NCI-H1105 (cell line): Measurements from ENCODE around the gene THSD4.

Source experiments
- DNase-seq: peaks from one replicate; lab custom pipeline; 2025; lab: John Stamatoyannopoulos, UW

Gene THSD4

DNA sequence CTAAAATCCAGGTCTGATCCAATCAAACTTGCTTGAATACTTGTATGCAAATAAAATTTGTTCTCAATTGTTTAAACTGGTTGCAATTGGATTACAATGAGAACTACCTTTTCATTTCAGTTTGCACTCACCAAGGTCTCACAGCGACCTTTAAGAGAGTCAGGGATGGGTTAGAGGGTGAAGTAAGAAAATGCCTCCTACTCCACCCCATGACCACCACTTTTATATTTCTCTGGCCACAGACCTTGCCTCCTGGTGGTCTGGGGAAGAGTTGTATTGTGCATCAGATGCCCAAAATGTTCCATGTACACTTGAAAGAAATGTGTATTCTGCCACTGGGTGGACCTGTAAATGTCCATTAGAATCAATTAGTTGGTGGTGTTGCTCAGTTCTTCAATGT is 16.4 kb upstream of the THSD4 start:
- DNase-seq = no peak

DNA sequence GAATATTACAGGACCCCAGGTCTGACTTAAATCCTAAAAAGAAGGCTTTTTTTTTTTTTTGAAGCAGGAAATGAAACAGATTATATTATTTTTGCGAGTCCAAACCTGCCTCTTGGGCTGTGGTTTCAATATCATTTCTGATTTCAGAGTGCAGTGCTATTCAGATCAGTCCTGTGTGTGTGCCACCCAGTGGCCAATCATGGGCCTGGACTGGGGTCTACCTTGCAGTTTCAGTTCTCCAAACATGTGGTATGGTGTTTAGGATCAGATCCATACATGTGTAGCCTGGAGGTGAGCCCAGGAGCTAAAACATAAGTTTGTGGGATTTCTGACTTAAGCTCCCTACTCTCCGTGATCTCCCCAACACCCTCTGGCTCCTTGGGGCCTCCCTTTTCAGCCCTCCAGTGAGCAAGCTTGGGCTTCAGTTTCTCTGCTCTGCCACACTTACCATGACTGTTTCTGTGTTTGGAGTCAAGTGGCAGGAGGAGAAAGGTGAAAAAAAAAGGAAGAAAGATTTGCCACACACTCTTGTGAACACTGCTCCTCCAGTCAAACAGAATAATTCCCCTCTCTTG is 12.1 kb upstream of the THSD4 start:
- peak; percentile 11 for DNase-seq

DNA sequence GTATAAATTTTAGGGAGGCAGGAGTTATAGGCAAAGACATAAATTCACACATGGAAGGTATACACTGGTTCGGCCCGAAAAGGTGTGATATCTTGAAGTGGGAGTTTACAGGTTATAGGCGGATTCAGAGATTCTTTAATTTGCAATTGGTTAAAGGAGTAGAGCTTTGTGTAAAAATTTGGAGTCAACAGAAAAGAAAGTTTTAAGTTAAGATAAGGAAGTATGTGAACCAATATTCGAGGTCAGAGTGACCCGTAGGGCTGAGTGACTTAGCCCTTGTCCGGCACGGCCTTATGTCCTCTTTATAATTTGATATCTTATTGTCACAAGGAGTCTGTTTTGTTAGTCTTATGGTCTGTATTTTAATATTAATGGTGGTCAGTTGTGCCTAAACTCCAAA is 10.6 kb upstream of the THSD4 start:
- no peak for DNase-seq

DNA sequence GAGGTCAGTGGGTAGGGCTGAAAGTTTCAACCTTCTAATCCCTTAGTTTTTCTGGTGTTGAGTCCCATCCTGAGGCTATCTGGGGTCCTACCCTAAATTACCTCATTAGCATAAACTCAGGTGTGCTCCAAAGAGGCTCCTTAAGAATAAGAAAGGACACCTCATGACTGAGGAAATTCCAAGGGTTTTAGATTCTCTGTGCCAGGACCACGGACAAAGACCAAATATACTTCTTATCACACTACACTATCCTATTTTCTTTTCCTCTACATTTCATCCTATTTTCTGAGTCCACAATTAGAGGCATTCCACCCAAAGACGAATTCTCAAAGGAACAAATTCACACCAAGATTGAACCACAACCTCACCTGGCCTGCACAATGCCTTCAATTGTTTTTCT is 9.8 kb upstream of the THSD4 start:
- DNase-seq = no peak

DNA sequence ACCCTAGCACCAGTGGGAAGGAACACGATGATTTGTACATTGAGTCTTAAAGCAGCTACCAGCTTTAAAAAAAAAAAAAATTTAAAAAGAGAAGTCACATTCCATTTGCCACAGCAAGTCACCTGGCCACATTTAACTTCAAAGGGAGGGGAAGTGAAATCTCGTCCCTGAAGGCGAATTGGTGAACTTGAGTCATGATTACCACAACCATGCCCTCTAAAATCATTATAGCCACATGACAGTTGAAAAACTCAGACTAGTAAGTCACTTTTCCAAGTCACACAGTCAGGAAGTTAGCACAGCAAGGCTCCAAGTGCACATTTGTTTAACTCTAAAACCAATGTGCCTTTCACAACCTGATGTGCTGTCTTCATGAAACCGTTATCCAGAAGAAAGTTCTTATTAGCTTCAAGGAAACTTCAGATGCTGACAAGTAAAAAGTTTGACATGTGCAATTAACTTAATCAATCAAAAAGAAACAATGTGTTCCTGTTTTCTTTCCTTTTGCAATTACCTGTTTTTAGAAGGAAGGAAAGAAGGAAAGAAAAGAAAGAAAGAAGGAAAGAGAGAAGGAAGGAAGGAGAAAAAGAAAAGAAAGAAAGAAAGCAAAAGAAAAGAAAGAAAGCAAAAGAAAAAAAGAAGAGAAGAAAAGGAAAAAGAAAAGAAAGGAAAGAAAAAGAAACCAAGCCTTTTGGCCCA is 8.3 kb upstream of the THSD4 start:
- no peak for DNase-seq

DNA sequence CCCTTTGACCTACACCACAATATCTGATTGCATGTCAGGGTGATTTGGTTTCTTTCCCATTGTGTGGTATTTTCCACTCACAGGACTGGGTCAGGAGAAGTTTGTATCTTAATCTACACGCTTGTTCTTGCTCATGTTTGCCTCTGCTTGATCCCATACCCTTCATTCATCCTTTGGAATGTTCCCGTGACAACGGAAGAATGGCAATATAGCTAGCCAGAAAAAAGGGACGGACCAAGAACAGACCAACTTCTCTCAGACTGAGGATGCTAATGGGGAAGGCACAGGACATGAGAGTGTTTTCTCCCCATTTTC is 7.8 kb upstream of the THSD4 start:
- no peak for DNase-seq

DNA sequence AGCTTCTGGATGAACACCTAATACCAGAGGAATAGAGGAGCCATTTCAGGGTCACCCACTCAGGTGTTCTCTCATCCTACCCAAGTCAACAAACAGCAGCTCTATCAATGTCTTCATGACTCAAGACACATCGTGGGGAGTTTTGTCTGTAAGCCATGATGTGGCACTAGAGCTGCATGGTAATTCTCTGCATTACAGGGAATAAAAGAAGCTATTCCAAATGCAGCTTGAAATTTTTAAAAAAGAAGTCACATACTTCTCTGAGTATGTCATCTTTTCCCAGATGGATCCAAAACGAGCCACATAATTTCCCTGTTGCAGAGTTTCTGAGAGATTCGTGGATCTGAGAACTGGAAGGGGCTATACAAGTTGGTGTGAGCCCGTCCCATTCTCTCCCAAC is 6.1 kb upstream of the THSD4 start:
- DNase-seq = no peak

DNA sequence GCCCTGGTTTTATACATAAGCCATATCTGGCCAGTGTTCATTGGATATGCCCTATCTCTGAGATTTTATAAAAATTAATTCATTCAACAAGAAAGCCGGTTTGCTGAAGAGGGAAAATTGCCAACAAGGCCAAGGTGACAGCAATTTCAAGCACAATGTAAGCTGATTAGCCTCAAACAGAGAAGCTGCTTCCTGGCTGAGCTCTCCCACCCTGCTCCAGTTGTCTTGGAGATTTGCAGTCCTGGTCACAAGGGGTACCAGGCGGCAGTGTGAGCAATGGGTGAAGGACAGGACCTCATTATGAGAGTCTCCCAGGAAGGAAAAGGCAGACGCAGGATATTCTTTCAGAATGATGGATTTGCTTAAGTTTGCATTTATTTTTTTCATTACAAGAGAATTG is 5.4 kb upstream of the THSD4 start:
- DNase-seq = no peak

DNA sequence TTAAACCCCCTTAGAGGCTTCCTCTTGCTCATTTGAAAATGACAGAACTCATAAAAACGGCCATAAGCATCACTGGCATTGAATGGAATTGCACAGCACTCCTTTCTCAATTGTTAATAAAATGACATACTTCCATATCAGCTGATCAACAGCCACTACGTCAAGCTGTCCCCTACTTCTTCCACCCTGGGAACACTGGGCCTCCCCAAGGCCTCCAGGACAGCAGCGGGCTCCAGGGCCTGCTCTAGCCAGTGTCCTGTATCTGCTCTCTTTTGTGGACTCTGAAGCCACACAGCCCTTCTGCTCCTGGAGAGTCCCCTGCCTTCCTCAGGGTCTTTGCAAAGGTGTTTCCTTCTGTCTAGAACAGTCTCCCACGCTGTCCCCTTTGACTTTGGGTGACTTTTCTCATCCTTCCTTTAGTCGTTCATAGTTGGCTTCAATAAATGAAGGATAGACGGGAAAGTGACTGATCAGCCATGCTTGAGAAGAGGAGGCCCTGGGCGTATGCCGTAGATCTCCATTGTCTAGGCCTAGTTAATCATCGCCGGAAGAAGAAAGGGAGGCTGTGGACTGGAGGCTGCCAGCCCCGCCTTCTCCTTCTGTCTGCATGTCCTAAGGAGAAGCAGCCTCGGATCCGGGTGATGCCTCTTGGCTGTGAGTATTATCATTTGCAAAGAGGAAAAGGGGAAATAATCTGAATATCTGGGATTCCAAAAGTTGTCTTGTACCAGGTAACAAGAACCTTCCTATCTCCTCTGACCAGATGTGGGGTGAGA is 4.7 kb upstream of the THSD4 start:
- DNase-seq = no peak

DNA sequence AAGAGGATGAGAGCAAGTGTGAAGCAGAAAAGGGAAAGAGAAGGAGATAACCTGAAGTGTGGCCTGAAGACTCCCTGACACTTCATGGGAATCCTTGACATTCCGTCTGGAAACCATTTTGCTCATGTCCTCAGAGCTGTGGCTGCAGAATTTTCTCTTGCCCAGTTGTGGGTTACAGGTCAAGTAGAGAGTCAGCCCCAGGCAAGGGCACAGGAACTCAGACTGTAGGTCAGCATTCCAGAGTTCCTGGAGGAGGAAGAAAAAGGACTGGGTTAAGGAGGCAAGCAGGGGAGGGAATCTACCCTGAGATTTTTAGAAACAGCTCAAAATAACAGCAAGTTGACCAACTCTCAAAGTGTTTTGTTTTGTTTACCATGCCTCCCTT is 4.1 kb upstream of the THSD4 start:
- no peak for DNase-seq

DNA sequence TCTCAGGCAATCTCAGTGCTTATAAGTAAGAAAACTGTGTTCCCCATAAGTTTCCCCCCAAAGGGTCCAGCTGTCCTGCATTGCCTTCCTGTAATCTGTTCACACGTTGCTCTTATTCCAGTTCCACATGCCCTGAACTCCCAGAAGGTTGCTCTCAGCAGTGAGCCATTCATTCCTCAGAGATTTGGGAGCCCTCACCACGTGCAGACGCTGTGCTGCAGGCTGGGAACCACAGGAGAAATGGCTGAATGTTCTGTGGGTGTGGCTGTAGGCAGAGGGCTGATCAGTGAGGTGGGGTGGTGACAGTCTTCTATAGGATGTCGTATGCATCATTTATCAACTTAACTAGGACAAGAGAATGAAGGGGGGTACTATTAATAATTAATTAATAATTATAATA is 3.3 kb upstream of the THSD4 start:
- no peak for DNase-seq

DNA sequence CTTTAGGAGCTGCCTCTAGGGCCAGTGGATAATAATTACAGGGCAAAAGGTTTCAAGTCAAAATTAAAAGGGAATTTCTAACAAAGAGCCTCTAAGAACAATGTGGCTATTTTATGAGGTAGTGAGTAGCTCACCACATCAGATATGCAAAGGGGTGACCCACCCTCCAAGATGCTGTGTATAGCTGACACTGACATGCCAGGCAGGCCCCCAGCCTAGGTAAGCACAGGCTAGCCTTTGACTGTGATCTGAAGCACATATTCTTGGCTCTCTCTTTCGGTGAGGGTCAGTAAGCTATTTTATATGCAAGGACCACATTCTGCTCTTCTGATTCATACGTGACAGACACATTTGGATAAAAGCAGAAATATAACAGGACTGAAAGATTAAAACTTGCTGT is 2.8 kb upstream of the THSD4 start:
- no peak for DNase-seq

DNA sequence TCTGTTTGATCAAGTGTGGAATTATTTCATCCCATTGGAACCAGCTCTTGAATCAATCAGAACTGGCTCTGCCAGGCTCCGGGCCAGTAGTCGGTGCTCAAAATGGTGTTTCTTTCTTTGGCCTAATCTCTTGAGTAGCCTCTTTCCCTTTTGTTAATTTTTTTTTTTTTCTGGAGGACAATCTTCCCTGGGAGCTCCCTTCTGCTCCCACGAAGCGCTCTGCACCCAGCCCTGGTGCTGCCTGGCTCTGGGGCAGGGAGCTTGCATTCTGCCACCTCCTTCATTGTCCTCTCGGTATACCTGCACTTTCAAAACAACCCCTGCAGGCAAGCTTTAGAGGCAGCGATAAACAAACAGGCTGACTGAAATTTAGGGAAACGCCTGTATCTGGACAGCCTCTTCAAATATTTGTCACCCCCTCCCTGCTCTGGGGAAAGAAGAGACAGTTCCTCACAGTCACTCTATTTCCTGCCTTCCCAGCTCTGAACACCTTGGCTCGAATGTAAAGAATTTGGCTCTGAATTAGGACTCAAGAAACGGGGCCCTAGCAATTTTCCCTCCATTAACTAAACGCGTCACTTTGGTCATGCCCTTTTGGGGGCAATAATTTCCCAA is 1.1 kb upstream of the THSD4 start:
- DNase-seq = no peak

DNA sequence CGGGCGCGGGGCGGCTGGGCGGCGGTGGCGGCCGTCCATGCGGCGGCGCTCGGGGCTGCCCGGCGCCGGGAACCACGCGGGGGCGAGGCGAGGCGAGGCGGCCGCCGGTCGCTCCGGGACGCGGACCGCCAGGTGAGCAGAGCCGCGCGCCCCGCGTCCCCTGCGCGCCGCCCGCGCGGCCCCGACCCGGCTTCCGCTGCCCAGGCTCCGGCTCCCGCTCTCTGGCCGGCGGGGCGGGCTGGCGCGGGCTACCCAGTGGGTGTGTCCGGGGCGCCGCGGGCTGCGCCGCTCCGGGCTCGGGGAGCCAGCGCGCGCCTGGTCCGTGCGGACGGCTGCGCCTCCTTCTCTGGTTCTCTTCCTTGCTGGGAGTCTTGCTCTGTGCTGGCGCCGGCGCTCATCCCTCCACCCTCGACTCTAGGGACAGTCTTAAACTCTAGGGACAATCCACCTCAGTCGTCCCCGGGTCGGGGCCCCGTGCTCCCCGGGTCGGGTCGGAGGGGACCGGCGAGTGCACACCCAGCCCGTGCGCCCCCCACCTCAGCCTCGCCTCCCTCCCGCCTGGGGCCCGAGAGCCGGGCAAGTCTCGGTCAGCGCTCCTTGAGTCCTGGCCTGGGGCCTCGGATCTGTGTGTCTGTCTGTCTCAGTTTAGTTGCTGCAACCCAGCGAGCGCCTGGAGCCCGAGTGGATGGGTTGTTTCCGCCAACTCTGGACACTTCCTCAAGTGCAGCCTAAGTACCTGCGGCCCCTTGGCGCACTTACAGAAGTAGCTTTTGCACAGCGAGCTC is 488 bp downstream of the THSD4 start:
- no peak for DNase-seq

DNA sequence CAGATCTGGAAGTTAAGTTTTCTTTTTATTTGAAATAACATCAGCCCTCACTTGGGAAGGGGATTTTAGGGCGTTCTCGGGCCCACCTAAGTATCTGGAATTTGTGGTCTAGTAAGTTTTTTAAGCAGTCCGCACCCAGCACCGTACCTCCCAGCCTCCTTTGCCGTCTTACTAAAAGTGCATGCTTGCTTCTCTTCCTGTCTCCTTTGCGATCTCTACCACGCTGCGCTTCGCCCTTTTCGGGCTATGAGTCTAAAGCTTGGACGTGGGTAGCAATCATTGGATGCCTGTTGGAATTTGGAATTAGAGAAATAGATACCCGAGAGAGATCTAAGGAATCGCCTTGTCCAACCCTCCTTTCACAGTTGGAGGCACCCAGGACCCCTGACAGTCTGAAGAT is 1.1 kb downstream of the THSD4 start:
- no peak for DNase-seq

DNA sequence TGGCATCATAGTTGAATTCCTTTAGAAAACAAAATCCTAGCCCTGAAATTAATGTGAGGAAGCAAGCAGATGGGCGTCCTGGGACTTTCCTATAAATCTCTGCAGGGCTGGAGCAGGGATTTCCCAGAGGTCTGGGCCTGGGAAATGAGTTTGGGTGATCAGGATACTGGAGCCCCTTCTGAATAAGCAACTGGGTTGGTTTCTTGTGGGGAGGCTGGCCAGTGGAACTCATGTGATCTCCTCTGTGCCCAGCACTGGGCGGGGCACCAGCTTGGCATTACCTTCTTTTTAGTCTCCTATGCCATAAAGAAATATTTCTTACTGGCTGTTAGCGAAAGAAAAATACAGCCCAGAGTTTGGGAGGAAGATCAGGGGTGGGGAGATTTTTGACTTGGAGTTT is 1.7 kb downstream of the THSD4 start:
- DNase-seq = no peak

DNA sequence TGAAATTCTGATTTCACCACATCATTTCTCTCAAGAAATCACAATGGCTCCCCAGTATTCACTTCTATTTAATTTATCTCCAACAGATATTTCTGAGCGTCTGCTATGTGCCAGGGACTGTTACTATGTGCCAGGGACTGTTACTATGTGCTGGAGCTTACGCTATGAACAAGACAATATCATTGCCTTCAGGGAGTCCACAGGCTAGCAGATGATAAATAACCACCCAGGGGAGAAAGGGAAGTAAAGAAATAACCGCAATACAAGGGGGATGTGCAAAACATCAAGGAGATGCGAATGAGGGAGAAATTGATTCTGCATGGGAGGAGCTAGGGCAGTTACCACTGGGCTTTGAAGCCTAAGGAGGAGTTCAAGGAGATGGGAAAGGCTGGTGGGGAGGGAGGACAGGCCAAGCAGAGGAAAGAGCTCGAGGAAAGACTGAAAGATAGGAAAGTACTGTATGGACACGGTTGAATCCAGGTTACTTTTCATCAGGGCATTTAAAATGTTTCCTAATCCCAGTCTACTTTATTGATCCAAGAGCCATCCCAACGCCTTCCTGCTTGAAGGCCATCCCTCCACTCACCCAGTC is 2.5 kb downstream of the THSD4 start:
- no peak for DNase-seq

DNA sequence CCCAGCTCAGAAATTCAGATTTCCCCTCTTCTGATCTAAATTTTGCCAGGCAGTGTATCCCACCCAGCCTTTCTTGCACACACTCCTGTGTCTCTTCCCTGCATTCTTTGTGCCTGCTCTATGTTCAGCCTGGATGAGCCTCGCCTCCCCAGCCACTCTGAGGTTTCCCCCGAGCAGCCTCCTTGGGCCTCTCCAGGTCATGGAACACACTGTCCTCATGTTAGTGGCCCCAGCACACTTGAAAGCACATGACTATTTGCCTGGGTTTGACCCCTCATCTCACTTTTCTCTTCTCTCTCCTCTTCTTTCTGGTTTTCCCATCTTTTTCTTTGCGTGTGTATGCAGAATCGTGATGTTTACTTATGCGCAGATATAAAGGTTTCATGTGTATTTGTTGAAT is 3.1 kb downstream of the THSD4 start:
- DNase-seq = no peak

DNA sequence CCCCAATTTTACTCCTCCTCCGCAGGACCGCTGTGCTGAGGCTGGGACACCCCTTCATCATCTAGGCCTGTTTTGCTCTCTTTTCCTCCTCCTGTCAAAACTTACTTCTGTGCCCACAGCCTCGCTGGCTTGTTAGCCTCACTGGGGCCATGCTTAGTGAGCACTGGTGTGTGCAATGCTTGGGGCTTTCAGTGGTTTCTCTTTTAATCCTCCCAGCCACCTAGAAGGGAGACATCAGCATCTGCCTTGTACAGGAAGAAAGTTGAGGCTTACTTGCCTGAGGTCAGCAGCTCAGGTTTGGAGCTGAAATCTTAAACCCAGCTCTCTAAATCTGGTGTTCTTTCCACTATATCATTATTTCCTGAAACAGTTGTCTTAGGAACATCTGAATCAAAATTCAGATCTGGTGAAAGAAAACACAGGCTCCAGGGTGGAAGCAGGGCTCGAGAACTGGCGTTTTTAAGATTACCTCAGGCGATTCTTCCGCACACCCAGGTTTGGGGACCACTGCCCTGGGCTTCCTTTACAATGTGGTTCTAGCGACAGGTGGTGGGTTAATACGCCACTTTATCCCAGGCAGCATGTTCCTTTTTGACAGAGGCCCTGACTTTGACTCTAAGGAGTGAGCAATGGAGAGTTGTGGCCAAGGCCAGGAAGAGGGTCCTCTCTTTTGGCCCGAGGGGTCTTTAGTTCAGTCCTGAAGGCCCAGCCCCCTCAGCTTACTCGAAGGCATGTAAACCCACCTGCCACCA is 3.8 kb downstream of the THSD4 start:
- no peak for DNase-seq

DNA sequence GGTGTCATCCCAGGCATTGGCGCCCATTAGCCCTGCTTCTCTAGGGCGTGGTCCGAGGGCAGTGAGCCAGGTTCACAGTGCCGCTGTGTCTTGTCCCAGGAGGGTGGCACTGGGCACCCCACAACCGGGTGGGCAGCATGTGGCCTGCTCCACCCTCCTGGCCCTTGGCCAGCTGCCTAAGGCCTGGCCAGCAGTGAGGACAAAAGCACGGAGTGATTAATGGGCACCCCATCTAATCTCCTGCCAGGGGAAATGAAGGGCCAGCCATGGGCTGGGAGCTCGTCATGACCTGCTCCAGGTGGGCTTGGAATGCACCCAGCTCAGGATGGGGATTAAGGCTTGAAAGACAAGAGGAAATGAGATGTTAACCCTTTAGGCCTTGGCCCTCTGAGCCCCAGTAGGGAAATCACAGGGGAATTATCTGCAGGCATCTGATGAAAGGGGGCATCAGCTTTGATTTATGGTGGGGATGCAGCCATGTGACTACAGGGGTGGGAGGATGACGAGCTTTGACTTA is 5.2 kb downstream of the THSD4 start:
- no peak for DNase-seq

DNA sequence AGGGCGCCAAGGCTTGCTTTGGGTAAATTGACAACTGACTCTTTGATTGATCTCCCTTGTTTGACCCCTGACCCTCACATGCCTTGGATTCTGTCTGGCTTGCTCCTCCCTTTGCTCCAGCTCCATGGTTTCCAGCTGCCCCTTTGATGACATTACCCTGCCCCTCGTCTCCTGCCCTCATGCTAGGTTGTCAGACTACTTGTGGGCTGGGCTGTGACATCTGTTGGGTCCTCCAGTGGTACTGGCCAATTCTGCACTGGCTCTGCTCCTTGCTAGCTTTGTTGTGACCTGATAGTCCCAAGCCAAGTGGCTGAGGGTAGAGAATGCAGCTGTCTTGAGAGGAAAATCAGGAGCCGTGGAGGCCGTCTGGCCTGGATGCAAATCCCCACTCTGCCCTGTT is 6.2 kb downstream of the THSD4 start:
- DNase-seq = no peak
